H9 (cell line): ENCODE data around the gene ENOX1. TPM values are rescaled to one million over a fixed set of nuclear protein-coding genes. Genes with fewer than 3 reads are reported as not detected.

ENCODE experiments used
- DNase-seq: peaks from one replicate; pipeline ENCODE4 v3.0.0-alpha.2; 2017
- H2AFZ ChIP-seq: one replicate; pipeline ENCODE4 v1.6.1; 2013; ENCODE audit warnings: mild to moderate bottlenecking, low read length, control low read depth, moderate library complexity
- H2AK5ac ChIP-seq: 2 replicates; pipeline ENCODE4 v1.6.1; 2013; ENCODE audit warnings: low read length, control low read depth, mixed read lengths; ENCODE audit not compliant: insufficient read length
- H2BK120ac ChIP-seq: one replicate; pipeline ENCODE4 v1.6.1; 2013; ENCODE audit warnings: low read depth, mild to moderate bottlenecking, low read length, control low read depth, inconsistent platforms; ENCODE audit not compliant: poor library complexity, severe bottlenecking
- H2BK12ac ChIP-seq: 2 replicates; pipeline ENCODE4 v1.6.1; 2013; ENCODE audit warnings: low read length, control low read depth, mixed read lengths, low read depth; ENCODE audit not compliant: insufficient read length
- H2BK15ac ChIP-seq: 2 replicates; pipeline ENCODE4 v1.6.1; 2013; ENCODE audit warnings: low read depth, low read length, control low read depth
- H2BK20ac ChIP-seq: one replicate; pipeline ENCODE4 v1.6.1; 2013; ENCODE audit warnings: low read depth, mild to moderate bottlenecking, low read length, control low read depth, inconsistent platforms; ENCODE audit not compliant: poor library complexity, severe bottlenecking
- H2BK5ac ChIP-seq: 2 replicates; pipeline ENCODE4 v1.6.1; 2013; ENCODE audit warnings: low read length, control low read depth, mixed read lengths; ENCODE audit not compliant: insufficient read length
- H3K14ac ChIP-seq: 2 replicates; pipeline ENCODE4 v1.6.1; 2013; ENCODE audit warnings: low read length, control low read depth; ENCODE audit not compliant: insufficient read depth
- H3K18ac ChIP-seq: 2 replicates; pipeline ENCODE4 v1.6.1; 2013; ENCODE audit warnings: low read depth, mild to moderate bottlenecking, mixed read lengths, low read length, control low read depth; ENCODE audit not compliant: insufficient read length
- H3K23ac ChIP-seq: 2 replicates; pipeline ENCODE4 v1.6.1; 2013; ENCODE audit warnings: low read length, control low read depth, mixed read lengths, low read depth; ENCODE audit not compliant: insufficient read length
- H3K23me2 ChIP-seq: 2 replicates; pipeline ENCODE4 v1.6.1; 2013; ENCODE audit warnings: low read depth, mild to moderate bottlenecking, mixed read lengths, low read length, control low read depth; ENCODE audit not compliant: insufficient read length, poor library complexity, severe bottlenecking
- H3K27ac ChIP-seq: 2 replicates; pipeline ENCODE4 v1.5.1; 2013; ENCODE audit warnings: low read length, control low read depth, mixed read lengths, low read depth; ENCODE audit not compliant: insufficient read length
- H3K27me3 ChIP-seq: 2 replicates; pipeline ENCODE4 v1.6.1; 2013; ENCODE audit warnings: low read length, control low read depth, inconsistent platforms; ENCODE audit not compliant: insufficient read depth
- H3K4ac ChIP-seq: 2 replicates; pipeline ENCODE4 v1.6.1; 2013; ENCODE audit warnings: low read depth, mild to moderate bottlenecking, control low read depth, inconsistent platforms, low read length, moderate library complexity
- H3K4me1 ChIP-seq: 2 replicates; pipeline ENCODE4 v1.6.1; 2013; ENCODE audit warnings: low read length, control low read depth, inconsistent platforms; ENCODE audit not compliant: insufficient read depth
- H3K4me2 ChIP-seq: 2 replicates; pipeline ENCODE4 v1.6.1; 2013; ENCODE audit warnings: low read length, control low read depth, mixed read lengths; ENCODE audit not compliant: insufficient read length, insufficient read depth
- H3K56ac ChIP-seq: 2 replicates; pipeline ENCODE4 v1.6.1; 2013; ENCODE audit warnings: low read depth, mild to moderate bottlenecking, mixed read lengths, low read length, control low read depth; ENCODE audit not compliant: insufficient read length
- H3K79me1 ChIP-seq: 2 replicates; pipeline ENCODE4 v1.6.1; 2013; ENCODE audit warnings: low read depth, mild to moderate bottlenecking, moderate library complexity, low read length, control low read depth, inconsistent platforms; ENCODE audit not compliant: insufficient read depth, poor library complexity, severe bottlenecking
- H3K79me2 ChIP-seq: 2 replicates; pipeline ENCODE4 v1.6.1; 2013; ENCODE audit warnings: low read length, control low read depth, inconsistent platforms; ENCODE audit not compliant: insufficient read depth
- H3K9ac ChIP-seq: 2 replicates; pipeline ENCODE4 v1.6.1; 2013; ENCODE audit warnings: low read length, control low read depth, mixed read lengths; ENCODE audit not compliant: insufficient read length; ENCODE audit errors: extremely low read depth
- H3K9me3 ChIP-seq: one replicate; pipeline ENCODE4 v1.6.1; 2013; ENCODE audit warnings: low read depth, low read length, inconsistent platforms; ENCODE audit not compliant: control insufficient read depth
- H3T11ph ChIP-seq: one replicate; pipeline ENCODE4 v1.6.1; 2013; ENCODE audit warnings: mild to moderate bottlenecking, low read length, control low read depth, inconsistent platforms
- H4K20me1 ChIP-seq: one replicate; pipeline ENCODE4 v1.6.1; 2013; ENCODE audit not compliant: control insufficient read depth, insufficient read length, insufficient read depth
- H4K5ac ChIP-seq: 2 replicates; pipeline ENCODE4 v1.6.1; 2013; ENCODE audit warnings: low read depth, mild to moderate bottlenecking, mixed read lengths, low read length, control low read depth; ENCODE audit not compliant: insufficient read length
- H4K8ac ChIP-seq: replicated peaks from 2 replicates; pipeline ENCODE4 v1.6.1; 2013; ENCODE audit warnings: low read length, control low read depth, mixed read lengths, low read depth; ENCODE audit not compliant: insufficient read length
- H4K91ac ChIP-seq: 2 replicates; pipeline ENCODE4 v1.6.1; 2013; ENCODE audit warnings: low read depth, mild to moderate bottlenecking, moderate library complexity, mixed read lengths, low read length, control low read depth; ENCODE audit not compliant: insufficient read length
- H3K27ac Mint-ChIP-seq, 3 experiments: 2 replicates in 2 of 3; 3 replicates in 1 of 3; pipeline ENCODE4 v1.8.0; 2020 to 2021; ENCODE audit warnings: mixed read lengths in 3 of 3, mild to moderate bottlenecking in 1 of 3, moderate library complexity in 1 of 3
- H3K27me3 Mint-ChIP-seq: 2 replicates; pipeline ENCODE4 v1.8.0; 2021; ENCODE audit warnings: low read depth, mild to moderate bottlenecking, moderate library complexity, mixed read lengths
- H3K36me3 Mint-ChIP-seq, 3 experiments: 2 replicates in 2 of 3; 3 replicates in 1 of 3; pipeline ENCODE4 v1.8.0; 2020 to 2021; ENCODE audit warnings: low read depth in 3 of 3, mixed read lengths in 3 of 3; ENCODE audit not compliant: insufficient read depth in 1 of 3
- H3K4me1 Mint-ChIP-seq, 2 experiments: 2 replicates each; pipeline ENCODE4 v1.8.0; 2020; ENCODE audit warnings: mixed read lengths in 2 of 2
- H3K4me3 Mint-ChIP-seq, 2 experiments: 2 replicates in 1 of 2; 3 replicates in 1 of 2; pipeline ENCODE4 v1.8.0; 2020 to 2021; ENCODE audit warnings: mild to moderate bottlenecking in 2 of 2, mixed read lengths in 2 of 2, moderate library complexity in 1 of 2
- H3K9me3 Mint-ChIP-seq, 2 experiments: 2 replicates in 1 of 2; 3 replicates in 1 of 2; pipeline ENCODE4 v1.8.0; 2020; ENCODE audit warnings: mild to moderate bottlenecking in 2 of 2, mixed read lengths in 2 of 2, moderate library complexity in 1 of 2
- CTCF ChIP-seq: fragments of 200-600 bp; sonication (generic); conservative IDR thresholded peaks from 3 replicates; pipeline ENCODE4 v1.8.0; 2021; ENCODE audit warnings: antibody characterized with exemption, mild to moderate bottlenecking
- WGBS: extraction: QIAGEN DNeasy Blood & Tissue Kit; methylation state at CpG from one replicate; pipeline ENCODE4 v1.1.7; 2013; ENCODE audit warnings: missing lambda C conversion rate, low lambda C conversion rate, mixed read lengths; ENCODE audit not compliant: insufficient read length; ENCODE audit errors: extremely low coverage; 5-methylcytosine and 5-hydroxymethylcytosine counted together
- total RNA-seq: library from RNA; stranded (reverse); gene quantifications from 2 replicates; pipeline ENCODE4 v1.2.1, GENCODE V29; 2021

The ENOX1 gene
- total RNA-seq, 1 experiment from 2014 or later, result 0.24 TPM

GRCh38 chr13:43770871-43771270 lies 15.9 kb downstream of the ENOX1 start:
- Histone ChIP-seq H2BK12ac (no peak overlapping the region), H3K23ac (no peak overlapping the region), H4K91ac (no peak overlapping the region), H3K79me2 (no peaks in the 10 kb centered on the region), H3K27me3 (no peaks in the 10 kb centered on the region), H3K4me1 (no peaks in the 10 kb centered on the region), H3K4me2 (no peak overlapping the region), H3K56ac (no peak overlapping the region), H3K23me2 (no peaks in the 10 kb centered on the region), H4K5ac (no peak overlapping the region), H2BK5ac (no peak overlapping the region), H3K9ac (no peak overlapping the region), H3K4ac (no peak overlapping the region), H2BK20ac (no peak overlapping the region), H3T11ph (no peak overlapping the region), H3K18ac (no peak overlapping the region), H2BK15ac (no peak overlapping the region), H2AK5ac (no peak overlapping the region), H3K79me1 (no peaks in the 10 kb centered on the region), H4K8ac (no peak overlapping the region), H3K14ac (no peak overlapping the region), H3K27ac (no peak overlapping the region), H2BK120ac (no peak overlapping the region), H4K20me1 (no peaks in the 10 kb centered on the region), H2AFZ (no peak overlapping the region), H3K9me3 (no peaks in the 10 kb centered on the region)
- peaks cover 9% of the 10 kb centered on the region for H3K27me3 Mint-ChIP-seq
- H3K9me3 Mint-ChIP-seq, result no peaks in the 10 kb centered on the region
- H3K27ac Mint-ChIP-seq, result no peak overlapping the region
- H3K4me1 Mint-ChIP-seq, result no peaks in the 10 kb centered on the region; a peak in 1 of 4 replicates
- no peak for TF ChIP-seq CTCF
- no peak for DNase-seq
- no CpG with 5 or more reads among the region's 3 CpGs for WGBS
- H3K4me3 Mint-ChIP-seq, result no peak overlapping the region
- no peaks in the 10 kb centered on the region for H3K36me3 Mint-ChIP-seq
